Stimulated activated CD4-positive, alpha-beta T cell treated with anti-CD3 and anti-CD28 coated beads, Interleukin-12 subunit alpha, Interleukin-12 subunit beta, amount 100 ng/mL, for 48 hours (primary cell): Measurements from ENCODE around the gene BEST3.
"Not testable (repeated sequence)": the region's sequence is repeated elsewhere in the genome, so short reads cannot be mapped to it uniquely, and the experiment has no call there.

Experiments
- DNase-seq, 3 donors: peaks; one replicate each; pipeline ENCODE4 v3.0.0-alpha.2; 2020; ENCODE audit warnings: low read depth in 2 of 3, low spot score in 1 of 3

The BEST3 gene

GRCh38 chr12:69653703-69654102 lies 45.4 kb downstream of the BEST3 start:
- no peak for DNase-seq

GRCh38 chr12:69651922-69652321 lies 47.2 kb downstream of the BEST3 start:
- no peak for DNase-seq

DNA sequence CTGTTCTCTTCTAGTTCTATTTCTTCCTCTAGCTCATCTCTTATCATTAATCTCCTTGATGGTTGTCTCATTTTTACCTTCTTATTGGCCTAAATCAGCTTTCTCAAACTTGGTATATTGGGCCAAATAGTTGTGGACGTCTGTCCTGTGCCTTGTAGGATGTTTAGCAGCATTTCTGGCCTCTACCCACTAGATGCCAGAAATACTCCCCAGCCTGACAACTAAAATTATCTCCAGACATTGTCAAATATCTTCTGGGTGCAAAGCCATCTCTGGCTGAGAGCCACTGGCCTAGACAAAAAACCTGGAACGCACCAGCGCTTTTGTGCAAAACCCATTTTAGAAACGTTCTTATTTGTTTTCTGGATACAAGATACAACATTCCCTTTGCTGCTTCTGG lies 49.6 kb downstream of the BEST3 start:
- DNase-seq = no peak

DNA sequence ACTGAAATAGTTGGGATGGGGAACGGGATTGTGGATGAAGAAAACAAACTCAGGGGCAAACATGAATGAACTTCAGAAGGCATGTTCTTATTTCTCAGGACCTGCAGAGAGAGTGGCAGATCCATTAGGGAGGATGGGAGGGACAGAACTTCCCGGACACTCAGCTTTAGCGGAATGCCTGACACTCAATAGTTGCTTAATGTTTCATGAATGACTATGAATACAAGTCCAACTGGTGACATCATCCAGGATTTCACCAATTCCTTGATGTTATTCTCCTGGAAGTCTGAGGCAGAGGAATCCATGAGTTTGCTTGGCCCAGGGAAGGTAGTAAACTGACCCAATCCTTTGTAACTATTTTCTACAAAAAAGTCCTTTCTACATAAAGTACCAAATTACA lies 50.6 kb downstream of the BEST3 start:
- no peak for DNase-seq

DNA sequence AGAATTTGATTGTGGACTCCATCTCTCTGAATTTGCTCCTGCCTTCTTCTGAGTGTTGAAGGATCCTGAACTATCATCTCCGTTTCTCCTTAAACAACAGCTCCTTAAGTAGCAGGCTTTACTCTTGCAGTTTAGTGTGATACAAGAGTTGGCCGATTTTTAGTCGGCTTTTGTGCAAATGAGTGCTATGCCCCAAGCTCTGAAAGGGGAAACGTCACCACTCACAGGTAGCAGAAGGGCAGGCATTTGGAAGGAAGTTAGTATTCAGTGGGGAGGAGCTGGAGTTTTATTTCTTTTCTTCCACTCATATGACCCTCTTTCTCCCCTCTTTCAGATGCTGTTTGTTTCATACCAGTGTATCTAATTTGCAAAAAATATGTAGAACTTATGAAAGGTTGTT lies 51.9 kb downstream of the BEST3 start:
- no peak for DNase-seq

- DNase-seq = no peak
Observed at GRCh38 chr12:69645031-69645430, 54.1 kb downstream of the BEST3 start.

GRCh38 chr12:69644511-69644910 lies 54.6 kb downstream of the BEST3 start:
- no peak for DNase-seq

DNA sequence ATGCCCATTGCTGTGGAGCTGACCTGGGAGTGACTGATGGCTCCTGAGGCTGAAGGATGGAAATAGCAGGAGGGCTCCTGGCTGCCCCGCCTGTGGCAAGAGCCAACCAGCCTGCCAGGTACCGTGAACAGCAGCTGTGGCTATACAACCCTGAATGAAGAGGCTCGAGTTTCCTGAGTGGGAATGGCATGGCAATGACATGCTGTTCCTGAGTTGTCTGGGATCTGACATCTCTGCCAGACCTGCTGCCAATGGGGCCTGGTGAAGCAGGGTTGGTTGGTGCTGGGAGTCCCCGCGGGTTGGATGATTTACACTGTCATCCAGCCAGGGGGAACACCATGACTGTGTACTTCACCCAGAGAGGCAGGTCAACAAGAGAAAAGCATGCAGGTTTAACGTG lies 56.6 kb downstream of the BEST3 start:
- DNase-seq = no peak

DNA sequence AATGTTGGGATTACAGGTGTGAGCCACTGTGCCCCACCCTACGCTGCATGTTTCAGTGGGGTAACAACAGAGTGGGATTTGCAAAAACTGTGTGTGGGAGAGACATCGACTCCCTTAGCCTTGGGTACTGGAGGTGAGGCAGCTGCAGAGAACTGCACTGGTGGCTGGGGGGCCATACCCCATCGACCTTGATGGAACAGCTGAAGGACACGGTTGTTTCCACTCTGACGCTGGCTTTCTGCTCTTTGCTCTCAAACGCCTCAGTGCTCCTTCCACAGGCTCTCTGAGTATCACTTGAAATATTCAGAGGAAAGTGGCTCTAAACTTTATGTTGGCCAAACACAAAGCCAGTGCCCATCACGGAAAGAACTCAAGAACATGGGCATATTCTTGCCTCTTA lies 57.6 kb downstream of the BEST3 start:
- no peak for DNase-seq

GRCh38 chr12:69639400-69640016 lies 59.6 kb downstream of the BEST3 start:
- peak; percentile 44 to 53 (median 50) for DNase-seq

DNA sequence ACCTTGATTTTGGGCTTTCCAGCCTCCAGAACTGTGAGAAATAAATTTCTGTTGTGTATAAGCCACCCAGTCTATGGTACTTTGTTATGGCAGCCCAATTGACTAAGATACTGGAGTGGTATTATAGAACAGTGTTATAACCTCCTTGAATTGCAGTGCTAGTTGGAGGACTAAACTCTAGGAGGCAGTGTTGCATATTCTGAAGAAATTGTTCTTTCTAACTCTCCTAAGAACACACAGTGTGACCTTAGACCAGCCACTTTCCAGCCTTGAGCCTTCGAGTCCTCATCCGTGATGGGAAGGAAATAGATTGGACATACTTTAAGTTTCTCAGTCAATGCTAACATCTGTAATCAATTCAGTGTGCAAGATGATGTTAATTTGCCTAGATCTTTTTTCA lies 66.0 kb downstream of the BEST3 start:
- DNase-seq = no peak

GRCh38 chr12:69630191-69630590 lies 68.9 kb downstream of the BEST3 start:
- no peak for DNase-seq

- DNase-seq = no peak
Observed at GRCh38 chr12:69627501-69627900, 71.6 kb downstream of the BEST3 start.

GRCh38 chr12:69623970-69624369 lies 75.1 kb downstream of the BEST3 start:
- no peak for DNase-seq

DNA sequence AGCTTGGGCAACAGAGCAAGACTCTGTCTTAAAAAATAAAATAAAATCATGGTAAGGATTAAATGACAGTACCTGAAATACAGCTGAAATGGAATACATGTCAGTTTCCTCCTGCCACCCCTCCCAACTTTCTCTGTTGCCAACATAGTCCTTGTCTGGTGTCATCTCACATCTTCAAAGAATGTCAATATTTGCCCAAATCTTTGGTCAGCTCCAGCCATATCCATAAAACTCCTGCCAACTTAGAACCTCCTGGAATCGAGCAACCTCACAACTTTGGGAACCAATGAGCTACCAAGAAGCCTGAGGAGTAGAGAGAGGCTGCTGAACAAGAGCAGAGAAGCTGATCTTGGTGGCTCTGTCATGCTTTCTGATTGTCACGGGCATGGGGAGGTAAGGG lies 77.6 kb downstream of the BEST3 start:
- no peak for DNase-seq

DNA sequence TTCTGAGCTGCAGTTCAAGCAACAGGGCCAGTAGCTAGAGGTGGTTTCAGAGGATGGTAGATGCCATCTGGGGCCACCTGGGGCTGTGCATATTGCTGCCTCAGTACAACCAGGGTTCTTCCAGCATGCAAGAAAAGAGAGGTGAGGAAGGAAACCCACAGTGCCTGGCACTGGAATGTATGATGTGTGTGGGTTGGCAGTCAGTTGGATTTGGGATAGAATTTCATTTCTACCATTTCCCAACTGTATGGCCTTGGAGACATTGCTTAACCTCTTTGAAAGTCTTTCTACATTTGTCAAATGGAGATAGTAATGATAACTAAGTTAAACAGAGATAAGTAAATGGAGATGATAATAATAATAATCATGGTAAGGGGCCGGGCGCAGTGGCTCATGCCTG lies 78.2 kb downstream of the BEST3 start:
- no peak for DNase-seq

GRCh38 chr12:69620077-69620476 lies 79.0 kb downstream of the BEST3 start:
- no peak for DNase-seq

GRCh38 chr12:69619050-69619449 lies 80.1 kb downstream of the BEST3 start:
- no peak for DNase-seq

DNA sequence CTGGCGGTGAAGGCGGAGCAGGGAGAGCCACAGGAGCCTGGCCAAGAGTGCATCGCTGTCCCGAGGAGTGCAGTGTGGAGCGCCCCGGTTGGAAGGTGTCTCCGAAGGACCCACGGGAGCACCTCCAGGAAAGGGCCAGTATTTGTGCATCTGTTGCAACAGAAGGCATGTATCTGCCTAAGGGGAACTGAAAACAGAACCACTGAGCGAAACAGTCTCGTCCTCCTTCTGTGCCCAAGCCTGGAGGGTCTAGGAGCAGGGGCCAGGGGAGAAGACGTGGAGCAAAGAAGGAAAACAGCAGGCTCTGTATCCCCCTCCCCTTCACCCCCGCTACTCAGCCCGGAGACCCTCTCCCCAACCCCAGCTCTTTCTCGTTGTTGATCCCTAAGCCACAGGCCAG lies 83.1 kb downstream of the BEST3 start:
- no peak for DNase-seq

GRCh38 chr12:69613351-69613750 lies 85.8 kb downstream of the BEST3 start:
- no peak for DNase-seq

GRCh38 chr12:69610729-69611128 lies 88.4 kb downstream of the BEST3 start, which contains the start of gene LRRC10:
Gene LRRC10, minus strand, starts transcription at chr12:69610907. Its CDS starts 69 bp downstream, at chr12:69610838.
- no peak for DNase-seq

- DNase-seq = no peak
Observed at GRCh38 chr12:69610126-69610525, 89.0 kb downstream of the BEST3 start.

- no peak for DNase-seq
Observed at GRCh38 chr12:69608114-69608513, 91.0 kb downstream of the BEST3 start.

DNA sequence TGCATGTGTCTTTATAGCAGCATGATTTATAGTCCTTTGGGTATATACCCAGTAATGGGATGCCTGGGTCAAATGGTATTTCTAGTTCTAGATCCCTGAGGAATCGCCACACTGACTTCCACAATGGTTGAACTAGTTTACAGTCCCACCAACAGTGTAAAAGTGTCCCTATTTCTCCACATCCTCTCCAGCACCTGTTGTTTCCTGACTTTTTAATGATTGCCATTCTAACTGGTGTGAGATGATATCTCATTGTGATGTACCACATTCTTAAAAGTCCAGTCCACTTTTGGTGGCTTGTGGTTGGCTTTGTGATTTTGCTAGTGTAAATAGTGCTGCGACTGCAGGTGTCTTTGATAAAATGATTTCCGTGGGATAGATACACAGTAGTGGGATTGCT lies 94.8 kb downstream of the BEST3 start:
- DNase-seq = not testable (repeated sequence)
